GM20431 (cell line): ENCODE measurements around the gene PTPRG.

Experiments used
- in situ Hi-C: fragments of 300-500 bp; cut with MseI, MboI; formaldehyde crosslinking; loops from one replicate; pipeline ENCODE4 v1.15.0; 2020; ENCODE audit warnings: low sequenced_read_pairs; ENCODE audit not compliant: unreplicated experiment

The PTPRG gene

DNA sequence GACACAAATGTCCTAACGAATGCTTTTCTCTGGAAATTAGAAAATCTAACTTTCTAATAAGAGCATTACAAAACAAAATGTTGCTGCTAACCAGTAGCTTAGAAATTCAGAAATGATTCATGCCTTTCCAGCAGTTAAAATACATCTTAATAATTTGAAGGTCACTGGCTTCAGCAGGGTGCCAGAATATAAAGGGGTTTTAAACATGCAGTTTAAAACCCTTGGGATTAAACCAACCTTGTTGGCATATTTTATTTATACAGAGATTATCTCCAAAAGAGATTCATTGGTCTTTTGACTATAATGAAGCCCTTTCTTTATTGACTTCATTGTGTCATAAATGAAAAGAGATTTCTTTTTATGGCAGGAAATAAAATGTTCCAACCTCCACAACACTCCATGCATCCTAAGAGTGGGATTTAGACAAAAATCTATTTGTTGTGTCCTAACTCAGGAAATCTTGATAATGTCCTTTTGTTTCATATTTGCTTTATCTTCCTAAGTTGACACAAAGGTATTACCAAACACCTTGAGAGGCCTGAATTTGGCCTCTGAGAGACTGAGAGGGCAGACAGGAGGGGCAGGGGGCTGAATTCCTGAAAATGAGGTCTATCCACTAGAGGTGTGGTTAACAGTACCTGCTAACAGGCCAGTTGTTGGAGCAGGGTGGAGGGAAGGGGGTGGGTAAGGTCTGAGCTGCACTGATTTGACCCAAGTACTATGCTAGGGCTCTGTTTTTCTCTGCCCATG, 687.5 kb downstream of the PTPRG start:
- in situ Hi-C loops: no loop called here

DNA sequence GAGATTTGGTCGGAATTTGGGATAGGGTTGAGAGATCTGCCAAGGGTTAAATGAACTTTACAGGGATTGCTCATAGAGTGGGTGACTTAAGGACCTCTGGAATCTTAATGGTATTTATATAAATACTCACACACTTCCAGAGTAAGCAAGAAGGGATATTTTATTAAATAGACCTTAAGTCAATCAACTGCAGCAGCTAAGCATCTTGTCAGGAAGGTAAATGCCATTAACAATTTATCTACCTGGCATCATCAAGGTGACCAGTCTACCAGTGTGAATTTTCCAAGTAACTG, 688.1 kb downstream of the PTPRG start:
- in situ Hi-C loops: no loop called here

DNA sequence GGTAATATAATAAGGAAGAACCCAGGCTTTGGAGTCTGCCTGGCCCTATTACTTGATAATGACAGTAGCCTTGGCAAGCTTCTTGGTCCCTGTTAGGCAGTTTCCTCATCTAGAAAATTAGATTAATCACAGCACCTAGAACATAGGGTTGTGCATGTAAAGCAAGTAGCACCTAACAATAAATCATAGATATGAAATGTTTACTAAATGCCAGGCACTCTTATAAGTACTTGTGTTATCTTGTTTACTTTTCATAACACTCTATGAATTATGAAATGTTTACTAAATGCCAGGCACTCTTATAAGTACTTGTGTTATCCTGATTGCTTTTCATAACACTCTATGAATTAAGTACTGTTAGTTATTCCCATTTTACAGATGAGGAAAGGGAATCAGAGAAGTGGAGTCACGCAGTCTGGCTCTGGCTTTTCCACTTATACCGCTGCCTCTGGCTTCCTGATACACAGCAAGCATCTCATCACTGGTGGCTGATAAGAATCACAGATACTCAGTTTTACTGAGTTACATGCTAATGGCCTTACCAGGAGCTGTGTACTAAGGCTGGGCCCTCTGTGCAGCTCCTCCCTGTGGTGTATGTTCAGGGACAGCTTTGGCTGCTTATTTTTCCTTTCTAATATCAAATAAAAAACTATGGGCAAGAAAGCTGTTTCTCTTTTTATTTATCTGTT, 688.6 kb downstream of the PTPRG start:
- in situ Hi-C loops: no loop called here

- in situ Hi-C loops: no loop called here
These were observed 691.2 kb downstream of the PTPRG start for GRCh38 chr3:62252438-62253157.

DNA sequence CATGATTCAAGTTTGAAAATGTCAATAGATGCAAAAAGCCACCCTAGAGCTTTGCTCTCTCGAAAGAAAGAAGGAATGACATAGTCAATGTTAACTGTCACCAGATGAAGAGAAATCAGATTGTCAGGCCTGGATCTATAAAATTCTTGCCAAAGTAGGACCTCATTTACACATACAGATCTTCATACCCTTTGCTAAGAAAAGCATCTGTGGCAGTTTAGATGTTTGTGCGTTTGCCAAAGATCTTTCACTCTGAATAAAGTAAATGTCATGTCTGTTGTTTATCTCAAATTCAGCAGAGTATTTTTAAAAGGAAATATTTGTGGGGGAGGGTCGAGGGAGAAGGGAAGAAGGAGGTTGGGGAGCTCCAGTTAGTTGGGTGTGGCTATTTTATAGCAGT, 692.6 kb downstream of the PTPRG start:
- in situ Hi-C loops: no loop called here

DNA sequence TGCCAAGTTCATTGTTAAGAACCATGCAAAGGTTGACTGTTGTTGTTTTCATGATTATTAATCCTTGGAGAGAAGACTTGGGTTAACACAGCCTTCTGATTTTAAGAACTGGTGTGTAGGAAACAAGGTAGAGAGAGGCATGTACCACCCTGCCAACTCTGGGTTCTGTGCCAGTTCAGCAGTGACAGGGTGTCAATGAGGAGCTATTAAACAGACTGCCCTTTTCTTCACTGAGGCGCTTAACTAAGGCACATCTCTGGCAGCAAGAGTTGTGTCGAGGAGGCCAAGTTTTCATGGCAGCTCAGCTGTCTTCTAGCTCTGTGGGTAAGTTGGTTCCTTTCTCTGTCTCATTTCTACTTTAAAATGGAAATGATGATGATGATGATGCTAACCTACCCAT, 694.4 kb downstream of the PTPRG start:
- in situ Hi-C loops: no loop called here

DNA sequence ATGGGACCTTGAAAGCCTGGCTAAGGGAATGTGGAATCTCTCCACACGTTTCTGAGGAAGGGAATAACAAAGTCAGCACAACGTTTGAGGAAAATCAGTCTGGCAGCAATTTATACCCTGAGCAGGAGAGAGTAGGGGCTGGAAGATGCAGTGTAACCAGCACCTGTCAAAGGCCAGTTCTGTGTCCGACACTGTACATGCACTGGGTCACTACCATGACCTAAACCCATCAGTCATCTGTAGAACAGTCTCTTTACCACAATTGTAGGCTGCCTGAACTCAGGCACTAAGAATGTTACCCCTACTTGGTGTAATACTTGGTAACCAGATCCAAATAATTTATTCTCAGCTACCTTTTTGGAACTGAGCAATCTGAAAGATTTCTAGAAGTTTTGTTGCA, 698.6 kb downstream of the PTPRG start:
- in situ Hi-C loops: no loop called here

- in situ Hi-C loops: no loop called here
These were observed 699.3 kb downstream of the PTPRG start for GRCh38 chr3:62260655-62261054.

DNA sequence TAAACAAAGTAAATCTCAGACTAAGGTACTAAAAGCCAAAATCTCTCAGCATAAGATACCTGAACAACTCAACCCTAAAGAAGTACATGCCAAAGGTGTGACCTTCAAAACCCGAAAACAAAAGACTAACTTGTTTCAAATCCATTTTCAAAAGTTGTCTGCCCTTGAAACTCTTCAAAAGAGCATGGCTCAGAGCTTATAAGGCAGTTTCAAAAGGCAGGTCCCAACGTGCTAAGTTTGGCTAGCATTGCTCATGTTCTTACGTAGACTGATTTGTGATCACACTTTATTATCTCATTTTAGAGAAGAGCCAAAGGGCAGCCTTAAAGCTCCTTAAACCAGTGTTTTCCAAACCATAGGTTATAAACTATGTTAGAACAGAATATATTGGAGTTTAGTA, 699.8 kb downstream of the PTPRG start:
- in situ Hi-C loops: no loop called here

- in situ Hi-C loops: no loop called here
These were observed 700.4 kb downstream of the PTPRG start for GRCh38 chr3:62261736-62262135.

GRCh38 chr3:62265528-62265927, 704.2 kb downstream of the PTPRG start:
- in situ Hi-C loops: no loop called here

GRCh38 chr3:62266668-62267283, 705.4 kb downstream of the PTPRG start:
- in situ Hi-C loops: no loop called here

GRCh38 chr3:62276658-62277180, 715.3 kb downstream of the PTPRG start:
- in situ Hi-C loops: no loop called here

- in situ Hi-C loops: no loop called here
These were observed 716.1 kb downstream of the PTPRG start for GRCh38 chr3:62277450-62277849.

- in situ Hi-C loops: no loop called here
These were observed 716.6 kb downstream of the PTPRG start for GRCh38 chr3:62277986-62278385.

DNA sequence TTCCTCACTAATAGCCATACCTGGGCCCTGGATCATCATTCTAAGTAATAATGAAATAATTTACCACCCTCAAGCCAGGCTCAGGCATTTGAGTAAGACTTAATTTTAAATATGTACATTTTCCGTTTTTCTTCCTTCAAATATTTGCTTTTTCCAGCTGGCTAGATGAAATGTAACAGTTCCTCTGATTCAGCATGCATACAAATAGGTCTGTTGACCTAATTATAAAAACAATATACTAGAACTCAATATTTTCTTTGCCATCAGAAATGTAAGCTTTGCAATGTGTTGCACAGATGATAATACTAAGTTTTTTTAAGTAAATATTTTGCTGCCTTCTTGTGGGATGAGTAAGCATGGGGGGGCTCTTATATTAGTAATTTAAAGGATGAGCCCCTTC, 720.4 kb downstream of the PTPRG start:
- in situ Hi-C loops: no loop called here

DNA sequence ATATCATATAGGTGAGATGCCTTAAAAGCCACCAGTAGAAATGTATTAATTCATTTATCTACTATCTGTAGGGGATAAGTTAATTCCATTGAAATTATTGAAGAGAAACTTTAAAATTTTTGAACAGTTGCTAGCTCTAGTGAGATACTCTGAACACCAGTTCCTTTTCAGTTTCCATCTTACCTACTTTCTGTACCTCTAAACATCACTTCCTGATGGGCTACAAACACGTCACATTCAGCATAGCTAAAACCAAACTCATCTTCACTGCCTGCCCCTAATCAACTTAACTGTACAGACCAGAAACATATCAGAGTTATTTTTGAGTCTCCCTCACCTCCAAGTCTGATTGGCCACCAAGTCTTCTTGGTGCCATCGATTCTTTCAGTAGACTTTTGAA, 723.1 kb downstream of the PTPRG start:
- in situ Hi-C loops: no loop called here

DNA sequence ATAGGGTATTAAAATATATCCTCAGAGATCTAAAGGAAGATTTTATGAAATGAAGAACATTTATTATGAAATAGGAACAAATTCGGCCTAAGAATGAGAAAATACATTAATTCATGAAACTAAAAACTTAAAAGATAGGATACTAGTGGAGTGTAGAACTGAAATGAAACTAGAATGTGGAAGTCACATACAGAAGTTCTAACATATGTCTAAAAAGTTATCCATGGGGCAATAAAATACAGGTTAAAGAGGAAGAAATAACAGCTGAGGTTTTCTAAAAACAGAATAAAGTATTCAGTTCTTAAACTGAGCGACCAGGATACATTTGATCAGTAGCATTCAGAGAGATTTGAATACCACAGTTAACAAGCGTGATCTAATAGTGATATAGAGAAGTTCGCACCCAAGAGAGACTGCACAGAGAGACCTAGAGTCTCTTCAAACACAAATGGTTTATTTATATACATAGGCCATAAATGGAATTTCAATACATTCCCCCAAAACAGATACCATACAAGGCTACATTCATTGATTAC, 726.1 kb downstream of the PTPRG start:
- in situ Hi-C loops: no loop called here

- in situ Hi-C loops: no loop called here
These were observed 728.6 kb downstream of the PTPRG start for GRCh38 chr3:62289922-62290321.

DNA sequence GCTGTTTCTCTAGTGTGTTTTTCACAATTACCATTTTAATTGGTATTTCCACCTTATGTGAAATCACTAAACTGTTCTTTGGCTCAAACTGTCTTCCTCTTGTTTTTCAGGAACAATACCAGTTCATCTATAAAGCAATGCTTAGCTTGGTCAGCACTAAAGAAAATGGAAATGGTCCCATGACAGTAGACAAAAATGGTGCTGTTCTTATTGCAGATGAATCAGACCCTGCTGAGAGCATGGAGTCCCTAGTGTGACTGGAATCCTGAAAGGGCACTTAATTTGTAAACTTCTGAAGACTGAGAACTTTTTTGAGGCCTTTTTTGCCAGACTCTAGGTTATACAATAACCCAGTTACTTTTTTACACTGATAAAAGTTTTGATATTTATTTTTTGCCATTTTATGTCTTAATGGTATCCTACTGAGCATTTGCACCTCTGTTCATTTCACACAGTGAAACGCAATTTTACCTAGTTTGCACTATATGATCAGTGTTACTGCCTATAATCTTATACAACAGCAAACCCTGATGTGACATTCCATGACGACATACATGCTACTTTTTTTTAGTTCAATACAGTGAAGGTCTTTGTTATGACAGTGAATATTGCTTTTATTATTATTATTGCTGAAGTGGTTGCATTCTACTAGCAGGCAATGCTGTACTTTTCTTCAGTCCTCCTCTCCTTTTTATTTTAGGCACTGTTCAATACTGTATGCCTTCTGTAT, 731.8 kb downstream of the PTPRG start:
- in situ Hi-C loops: no loop called here
